Mesothelial cell of epicardium (in vitro differentiated cells): ENCODE data around the gene SORL1. TPM values are rescaled to one million over a fixed set of nuclear protein-coding genes. Genes with fewer than 3 reads are reported as not detected.

Experiments used
- DNase-seq, 2 experiments: peaks; one replicate each; pipeline ENCODE4 v3.0.0; 2021; ENCODE audit warnings: low spot score in 2 of 2; ENCODE audit not compliant: unreplicated experiment in 2 of 2
- H3K27ac Mint-ChIP-seq: 2 replicates; pipeline ENCODE4 v1.8.0; 2021; ENCODE audit warnings: mixed read lengths
- H3K27me3 Mint-ChIP-seq: 2 replicates; pipeline ENCODE4 v1.8.0; 2021; ENCODE audit warnings: low read depth, mixed read lengths
- H3K36me3 Mint-ChIP-seq: 2 replicates; pipeline ENCODE4 v1.8.0; 2021; ENCODE audit warnings: mixed read lengths
- H3K4me1 Mint-ChIP-seq: 2 replicates; pipeline ENCODE4 v1.8.0; 2021; ENCODE audit warnings: mixed read lengths
- H3K4me3 Mint-ChIP-seq: 2 replicates; pipeline ENCODE4 v1.8.0; 2021; ENCODE audit warnings: mild to moderate bottlenecking, moderate library complexity, mixed read lengths
- H3K9me3 Mint-ChIP-seq: 2 replicates; pipeline ENCODE4 v1.8.0; 2021; ENCODE audit warnings: mixed read lengths
- CTCF ChIP-seq: fragments of 200-600 bp; sonication (generic); IDR thresholded peaks from one replicate; pipeline ENCODE4 v1.5.0; 2021; ENCODE audit warnings: antibody characterized with exemption; ENCODE audit not compliant: unreplicated experiment
- total RNA-seq: library from RNA; stranded (reverse); gene quantifications from 3 replicates; pipeline ENCODE4 v1.2.1, GENCODE V29; 2021

SORL1 gene
- total RNA-seq, 1 donor from 2014 or later, result 32.8 TPM

- peaks cover 36% of the 10 kb centered on the region for H3K4me1 Mint-ChIP-seq
- H3K4me3 Mint-ChIP-seq, result no peak overlapping the region
- DNase-seq, result no peak
- TF ChIP-seq CTCF, result no peak
- peaks cover 5% of the 10 kb centered on the region for H3K27me3 Mint-ChIP-seq
- no peaks in the 10 kb centered on the region for H3K36me3 Mint-ChIP-seq
- no peaks in the 10 kb centered on the region for H3K9me3 Mint-ChIP-seq
- no peak overlapping the region for H3K27ac Mint-ChIP-seq
Observed at GRCh38 chr11:121455115-121455514, 3.0 kb downstream of the SORL1 start.

- no peaks in the 10 kb centered on the region for H3K9me3 Mint-ChIP-seq
- peaks cover 5% of the 10 kb centered on the region for H3K27me3 Mint-ChIP-seq
- TF ChIP-seq CTCF, result no peak
- no peak overlapping the region for H3K4me3 Mint-ChIP-seq
- H3K27ac Mint-ChIP-seq, result no peak overlapping the region
- no peak for DNase-seq
- no peaks in the 10 kb centered on the region for H3K36me3 Mint-ChIP-seq
- H3K4me1 Mint-ChIP-seq, result peaks cover 43% of the 10 kb centered on the region
Observed at GRCh38 chr11:121456151-121456550, 4.0 kb downstream of the SORL1 start.

GRCh38 chr11:121456816-121457431, 4.8 kb downstream of the SORL1 start:
- Mint-ChIP-seq H3K27me3 (peaks cover 5% of the 10 kb centered on the region), H3K9me3 (no peaks in the 10 kb centered on the region), H3K4me1 (peaks cover 45% of the 10 kb centered on the region), H3K27ac (no peak overlapping the region), H3K36me3 (no peaks in the 10 kb centered on the region), H3K4me3 (no peak overlapping the region)
- DNase-seq, result no peak
- no peak for TF ChIP-seq CTCF

- Mint-ChIP-seq H3K4me1 (peaks cover 40% of the 10 kb centered on the region), H3K27me3 (peaks cover 2% of the 10 kb centered on the region), H3K4me3 (no peak overlapping the region), H3K27ac (no peak overlapping the region), H3K9me3 (no peaks in the 10 kb centered on the region), H3K36me3 (no peaks in the 10 kb centered on the region)
- TF ChIP-seq CTCF, result no peak
- DNase-seq, result no peak
Observed at GRCh38 chr11:121458551-121458950, 6.4 kb downstream of the SORL1 start.

GRCh38 chr11:121459413-121460017, 7.4 kb downstream of the SORL1 start:
- H3K27ac Mint-ChIP-seq, result peak overlapping the region; percentile 3
- no peak overlapping the region for H3K4me3 Mint-ChIP-seq
- no peak for TF ChIP-seq CTCF
- no peaks in the 10 kb centered on the region for H3K36me3 Mint-ChIP-seq
- H3K9me3 Mint-ChIP-seq, result no peaks in the 10 kb centered on the region
- DNase-seq, result no peak
- peaks cover under 1% of the 10 kb centered on the region for H3K27me3 Mint-ChIP-seq
- H3K4me1 Mint-ChIP-seq, result peaks cover 43% of the 10 kb centered on the region
